Measurements from ENCODE around the gene SLIT1. TPM values are rescaled to one million over a fixed set of nuclear protein-coding genes. Genes with fewer than 3 reads are reported as not detected.

The SLIT1 gene
- total RNA-seq, 4 donors from 2014 or later = 0.28 to 1.7 TPM; not detected in 2

DNA sequence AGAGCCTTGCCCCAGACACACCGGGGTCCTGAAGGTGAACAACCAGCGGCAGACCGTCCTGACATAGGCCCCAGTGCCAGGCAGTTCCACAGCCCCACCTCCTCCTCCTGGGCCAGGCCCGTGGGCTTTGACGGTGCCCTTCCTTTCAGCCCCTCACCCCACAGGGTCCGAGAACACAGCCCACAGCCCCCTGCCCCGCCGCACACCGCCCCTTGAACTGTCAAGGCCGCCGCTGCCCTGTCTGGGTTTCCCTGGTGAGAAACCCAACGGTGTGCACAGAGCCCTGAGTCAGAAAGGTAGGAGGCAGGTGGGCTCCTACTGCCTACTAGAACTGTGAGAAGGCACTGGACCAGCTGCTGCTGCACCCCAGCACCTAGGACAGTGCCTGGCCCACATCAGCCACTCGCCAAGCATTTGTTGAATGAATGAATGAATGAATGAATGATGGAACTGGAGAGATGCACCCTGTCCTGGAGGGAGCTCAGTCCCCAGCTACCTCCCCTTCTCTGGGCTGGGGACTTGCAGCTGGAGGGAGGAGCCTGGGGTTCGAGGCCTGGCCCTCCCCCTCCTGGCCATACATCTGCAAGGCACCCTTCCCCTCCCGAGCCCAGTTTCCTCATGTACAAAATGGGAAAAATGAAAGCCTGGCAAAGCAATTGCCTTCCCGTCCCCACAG, 117.9 kb downstream of the SLIT1 start:
- Histone ChIP-seq H3K9me3 (no peaks in the 10 kb centered on the region), H3K27ac (no peak overlapping the region), H3K36me3 (no peaks in the 10 kb centered on the region), H3K4me3 (no peak overlapping the region), H3K4me1 (no peaks in the 10 kb centered on the region), H3K27me3 (no peaks in the 10 kb centered on the region)
- DNase-seq = no peak
- TF ChIP-seq, protein P1, sequence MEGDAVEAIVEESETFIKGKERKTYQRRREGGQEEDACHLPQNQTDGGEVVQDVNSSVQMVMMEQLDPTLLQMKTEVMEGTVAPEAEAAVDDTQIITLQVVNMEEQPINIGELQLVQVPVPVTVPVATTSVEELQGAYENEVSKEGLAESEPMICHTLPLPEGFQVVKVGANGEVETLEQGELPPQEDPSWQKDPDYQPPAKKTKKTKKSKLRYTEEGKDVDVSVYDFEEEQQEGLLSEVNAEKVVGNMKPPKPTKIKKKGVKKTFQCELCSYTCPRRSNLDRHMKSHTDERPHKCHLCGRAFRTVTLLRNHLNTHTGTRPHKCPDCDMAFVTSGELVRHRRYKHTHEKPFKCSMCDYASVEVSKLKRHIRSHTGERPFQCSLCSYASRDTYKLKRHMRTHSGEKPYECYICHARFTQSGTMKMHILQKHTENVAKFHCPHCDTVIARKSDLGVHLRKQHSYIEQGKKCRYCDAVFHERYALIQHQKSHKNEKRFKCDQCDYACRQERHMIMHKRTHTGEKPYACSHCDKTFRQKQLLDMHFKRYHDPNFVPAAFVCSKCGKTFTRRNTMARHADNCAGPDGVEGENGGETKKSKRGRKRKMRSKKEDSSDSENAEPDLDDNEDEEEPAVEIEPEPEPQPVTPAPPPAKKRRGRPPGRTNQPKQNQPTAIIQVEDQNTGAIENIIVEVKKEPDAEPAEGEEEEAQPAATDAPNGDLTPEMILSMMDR (IDR thresholded peaks at IDR 0.05) = no peak
- no peak for TF ChIP-seq POLR2A (IDR thresholded peaks at IDR 0.05)

DNA sequence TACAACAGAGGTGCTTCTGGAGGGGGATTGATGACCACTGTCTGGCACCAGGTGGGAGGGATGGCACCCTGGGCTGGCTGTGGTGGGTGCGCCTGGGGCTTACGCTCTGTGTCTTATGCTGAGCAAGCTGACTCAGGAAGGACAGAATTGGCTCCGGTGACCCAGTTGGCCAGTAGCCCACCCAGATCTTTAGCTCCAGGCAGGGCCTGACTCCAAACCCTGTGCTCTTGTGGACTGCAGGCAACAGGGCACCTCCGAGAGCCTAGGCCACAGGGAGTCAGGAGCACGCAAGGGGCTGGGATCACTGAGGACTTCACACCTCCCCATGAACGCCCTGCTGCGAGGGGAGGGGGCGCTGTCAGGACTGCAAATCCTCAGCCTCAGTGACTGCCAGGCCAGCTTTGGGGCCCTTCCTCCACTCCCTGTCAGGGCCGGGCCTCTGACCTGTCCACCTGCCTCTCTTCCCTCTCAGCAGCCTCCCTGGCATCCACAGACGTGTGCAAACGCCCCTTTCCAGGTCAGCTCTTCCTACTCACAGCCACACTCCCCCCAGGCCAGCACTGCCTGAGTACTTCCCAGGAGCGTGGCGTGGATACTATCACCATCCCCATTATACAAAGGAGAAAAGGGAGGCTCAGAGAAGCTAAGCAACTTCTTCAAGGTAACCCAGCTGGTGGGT, 118.7 kb downstream of the SLIT1 start:
- H3K9me3 ChIP-seq = no peaks in the 10 kb centered on the region
- no peak for DNase-seq
- TF ChIP-seq POLR2A (IDR thresholded peaks at IDR 0.05) = no peak
- TF ChIP-seq, protein P1 (IDR thresholded peaks at IDR 0.05) = no peak
- H3K27ac ChIP-seq = no peak overlapping the region
- H3K27me3 ChIP-seq = no peaks in the 10 kb centered on the region
- no peaks in the 10 kb centered on the region for H3K4me1 ChIP-seq
- no peaks in the 10 kb centered on the region for H3K36me3 ChIP-seq
- no peak overlapping the region for H3K4me3 ChIP-seq

DNA sequence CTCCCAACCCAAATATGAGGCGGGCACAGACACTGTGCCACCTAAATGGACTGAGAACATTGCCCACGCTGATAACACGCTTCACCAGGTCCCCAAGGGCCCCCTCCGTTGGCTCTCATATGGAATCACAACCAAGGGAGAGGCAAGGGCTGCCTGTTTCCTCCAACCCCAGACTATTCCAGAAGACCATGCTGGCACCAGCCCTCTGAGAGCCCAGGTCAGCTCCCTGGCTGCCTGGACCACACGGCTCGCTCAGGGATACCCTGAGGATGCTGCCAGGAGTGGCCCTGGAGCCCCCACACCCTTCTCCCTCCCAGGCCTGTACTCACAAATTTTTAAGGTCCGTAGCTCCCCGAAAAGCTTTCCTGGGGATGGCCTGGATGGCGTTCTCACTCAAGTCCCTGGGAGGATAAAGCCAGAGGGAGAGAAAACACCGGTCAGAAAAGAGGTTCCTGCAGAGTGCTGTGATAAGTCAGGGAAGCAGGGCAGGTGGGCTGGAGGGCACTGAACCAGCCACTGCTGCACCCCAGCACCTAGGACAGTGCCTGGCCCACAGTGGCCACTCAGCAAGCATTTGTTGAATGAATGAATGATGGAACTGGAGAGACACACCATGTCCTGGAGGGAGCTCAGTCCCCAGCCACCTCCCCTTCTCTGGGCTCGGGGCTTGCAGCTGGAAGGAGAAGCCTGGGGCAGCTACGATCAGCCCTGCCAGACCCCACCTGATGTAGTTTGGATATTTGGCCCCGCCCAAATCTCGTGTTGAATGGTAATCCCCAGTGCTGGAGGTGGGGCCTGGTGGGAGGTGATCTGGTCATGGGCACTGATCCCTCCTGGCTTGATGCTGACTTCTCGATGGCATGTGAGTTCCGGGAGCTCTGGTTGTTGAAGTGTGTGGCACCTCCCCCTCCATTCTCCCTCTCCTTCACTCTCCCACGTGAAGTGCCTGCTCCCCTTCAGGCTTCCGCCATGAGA, 119.8 kb downstream of the SLIT1 start:
- Histone ChIP-seq H3K27ac (no peak overlapping the region), H3K27me3 (no peaks in the 10 kb centered on the region), H3K36me3 (no peaks in the 10 kb centered on the region), H3K4me1 (no peaks in the 10 kb centered on the region), H3K4me3 (no peak overlapping the region), H3K9me3 (no peaks in the 10 kb centered on the region)
- no peak for DNase-seq
- no peak for TF ChIP-seq POLR2A (IDR thresholded peaks at IDR 0.05)
- TF ChIP-seq, protein P1 (IDR thresholded peaks at IDR 0.05) = no peak

DNA sequence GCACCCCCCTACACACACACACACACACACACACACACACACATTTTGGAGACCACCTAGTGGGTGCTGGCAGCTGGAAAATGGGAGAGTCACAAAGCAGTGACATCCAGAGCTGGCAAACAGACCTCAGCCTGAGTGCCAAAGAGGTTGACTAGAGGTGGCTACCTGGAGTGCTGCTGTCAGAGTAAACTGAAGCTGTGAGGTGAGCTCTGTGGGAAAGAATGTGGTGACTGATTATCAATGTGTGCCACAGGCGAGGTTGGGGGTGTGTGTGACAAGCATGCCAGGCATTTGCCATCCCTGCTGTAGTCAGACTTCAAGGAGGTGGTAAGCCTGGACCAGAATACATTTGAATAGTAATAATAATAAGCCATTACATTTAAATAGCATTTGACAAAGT, 120.6 kb downstream of the SLIT1 start:
- H3K4me3 ChIP-seq = no peak overlapping the region
- TF ChIP-seq, protein P1 (IDR thresholded peaks at IDR 0.05) = no peak
- no peak for TF ChIP-seq POLR2A (IDR thresholded peaks at IDR 0.05)
- H3K27me3 ChIP-seq = no peaks in the 10 kb centered on the region
- H3K4me1 ChIP-seq = no peaks in the 10 kb centered on the region
- H3K36me3 ChIP-seq = no peaks in the 10 kb centered on the region
- no peak for DNase-seq
- H3K9me3 ChIP-seq = no peaks in the 10 kb centered on the region
- no peak overlapping the region for H3K27ac ChIP-seq

DNA sequence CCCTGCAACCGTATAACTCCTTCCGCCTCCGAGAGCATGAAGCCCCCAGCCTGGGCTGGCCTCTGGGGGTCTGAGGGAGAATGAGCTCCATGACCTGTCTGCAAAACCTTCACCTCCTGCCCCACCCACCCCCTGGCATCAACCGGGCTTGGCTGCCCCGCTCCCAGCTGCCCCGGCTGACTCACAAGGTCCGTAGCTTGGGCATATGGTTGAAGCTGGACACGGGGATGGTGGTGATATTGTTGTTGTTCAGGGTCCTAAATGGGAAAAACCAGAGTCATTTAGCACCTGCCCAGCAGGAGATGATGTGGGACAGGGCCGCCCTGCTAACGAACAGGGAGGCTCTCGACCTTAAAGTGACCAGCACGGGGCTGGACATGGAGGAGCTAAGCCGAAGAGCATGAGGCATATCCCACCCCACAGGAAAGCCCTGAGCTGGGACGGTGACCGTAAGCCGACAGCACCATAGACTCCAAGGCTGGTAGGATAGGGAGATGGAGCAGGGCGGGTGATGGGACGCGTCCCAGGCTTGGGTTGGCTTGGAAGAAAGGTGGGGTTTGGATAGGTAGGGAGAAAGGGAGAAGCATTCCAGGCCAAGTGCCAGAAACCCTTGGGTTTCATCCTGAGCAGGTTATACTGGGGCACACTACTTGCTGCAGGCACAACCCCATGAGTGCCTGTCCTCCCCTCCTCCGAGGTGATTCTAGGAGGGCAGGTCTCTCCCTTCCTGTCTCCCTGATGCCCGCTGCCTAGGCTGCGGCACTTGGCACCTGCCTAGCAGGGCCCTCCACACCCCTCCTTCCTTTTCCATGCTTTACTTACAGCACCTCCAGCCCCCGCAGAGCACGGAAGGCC, 121.5 kb downstream of the SLIT1 start:
- Histone ChIP-seq H3K4me1 (no peaks in the 10 kb centered on the region), H3K27me3 (no peaks in the 10 kb centered on the region), H3K9me3 (no peaks in the 10 kb centered on the region), H3K4me3 (no peak overlapping the region), H3K36me3 (no peaks in the 10 kb centered on the region), H3K27ac (no peak overlapping the region)
- TF ChIP-seq POLR2A (IDR thresholded peaks at IDR 0.05) = no peak
- TF ChIP-seq, protein P1 (IDR thresholded peaks at IDR 0.05) = no peak
- DNase-seq = no peak
